Stimulated activated effector memory CD8-positive, alpha-beta T cell treated with anti-CD3 and anti-CD28 coated beads, Interleukin-12 subunit alpha, Interleukin-12 subunit beta, amount 100 ng/mL, for 72 hours (primary cell): ENCODE measurements around the gene PCYOX1L.

Source experiments
- ATAC-seq: fragments of 150-1000 bp; cut with Tn5 transposase; 2 replicates; pipeline ENCODE4 v1.10.0; 2021
- DNase-seq, 2 donors: peaks; one replicate each; pipeline ENCODE4 v3.0.0; 2021 to 2022; ENCODE audit warnings: low spot score in 2 of 2
- H3K27ac Mint-ChIP-seq: one replicate; pipeline ENCODE4 v1.8.0; 2022; ENCODE audit warnings: mild to moderate bottlenecking, mixed read lengths
- H3K36me3 Mint-ChIP-seq: one replicate; pipeline ENCODE4 v1.8.0; 2022; ENCODE audit warnings: mild to moderate bottlenecking, mixed read lengths
- H3K4me1 Mint-ChIP-seq: one replicate; pipeline ENCODE4 v1.8.0; 2022; ENCODE audit warnings: mixed read lengths
- H3K4me3 Mint-ChIP-seq: one replicate; pipeline ENCODE4 v1.8.0; 2022; ENCODE audit warnings: mild to moderate bottlenecking, mixed read lengths
- H3K9me3 Mint-ChIP-seq: one replicate; pipeline ENCODE4 v1.8.0; 2022; ENCODE audit warnings: mixed read lengths

PCYOX1L gene

DNA sequence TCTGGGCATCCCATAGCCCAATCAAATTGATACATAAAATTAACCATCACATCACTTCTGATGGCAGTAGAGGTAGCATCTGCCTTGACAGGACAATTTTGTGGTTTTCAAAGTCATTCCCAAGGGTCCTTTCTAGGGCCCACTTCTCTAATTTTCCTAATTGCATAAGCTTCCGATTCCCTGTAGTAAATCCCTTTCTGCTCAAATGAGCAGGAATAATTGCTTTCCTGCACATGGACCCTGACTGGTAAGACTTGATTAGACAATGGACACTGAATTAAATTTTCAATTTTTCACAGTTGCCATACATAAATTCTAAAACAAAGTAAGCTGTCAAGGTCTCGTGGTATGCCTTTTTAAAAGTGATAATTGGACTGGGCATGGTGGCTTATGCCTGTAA is 43.2 kb downstream of the PCYOX1L start:
- DNase-seq (no peak), ATAC-seq (no peak)
- Mint-ChIP-seq H3K36me3 (no peaks in the 10 kb centered on the region), H3K4me3 (no peak overlapping the region), H3K9me3 (no peaks in the 10 kb centered on the region), H3K27ac (no peak overlapping the region), H3K4me1 (no peaks in the 10 kb centered on the region)

- Mint-ChIP-seq H3K36me3 (no peaks in the 10 kb centered on the region), H3K4me1 (no peaks in the 10 kb centered on the region), H3K27ac (no peak overlapping the region), H3K4me3 (no peak overlapping the region), H3K9me3 (no peaks in the 10 kb centered on the region)
- DNase-seq (no peak), ATAC-seq (no peak)
Measured at GRCh38 chr5:149402291-149402690, 44.4 kb downstream of the PCYOX1L start.

- H3K27ac Mint-ChIP-seq = no peak overlapping the region
- ATAC-seq = no peak
Measured at GRCh38 chr5:149403923-149404745, 46.3 kb downstream of the PCYOX1L start.

GRCh38 chr5:149404746-149405549 is 47.1 kb downstream of the PCYOX1L start:
- no peak for ATAC-seq
- Mint-ChIP-seq H3K4me3 (no peak overlapping the region), H3K27ac (no peak overlapping the region), H3K9me3 (no peaks in the 10 kb centered on the region), H3K4me1 (no peaks in the 10 kb centered on the region), H3K36me3 (no peaks in the 10 kb centered on the region)
- DNase-seq = no peak

More at GRCh38 chr5:149403923-149404745, 46.3 kb downstream of the PCYOX1L start:
- DNase-seq = no peak
- Mint-ChIP-seq H3K9me3 (no peaks in the 10 kb centered on the region), H3K4me1 (no peaks in the 10 kb centered on the region), H3K4me3 (no peak overlapping the region), H3K36me3 (no peaks in the 10 kb centered on the region)

DNA sequence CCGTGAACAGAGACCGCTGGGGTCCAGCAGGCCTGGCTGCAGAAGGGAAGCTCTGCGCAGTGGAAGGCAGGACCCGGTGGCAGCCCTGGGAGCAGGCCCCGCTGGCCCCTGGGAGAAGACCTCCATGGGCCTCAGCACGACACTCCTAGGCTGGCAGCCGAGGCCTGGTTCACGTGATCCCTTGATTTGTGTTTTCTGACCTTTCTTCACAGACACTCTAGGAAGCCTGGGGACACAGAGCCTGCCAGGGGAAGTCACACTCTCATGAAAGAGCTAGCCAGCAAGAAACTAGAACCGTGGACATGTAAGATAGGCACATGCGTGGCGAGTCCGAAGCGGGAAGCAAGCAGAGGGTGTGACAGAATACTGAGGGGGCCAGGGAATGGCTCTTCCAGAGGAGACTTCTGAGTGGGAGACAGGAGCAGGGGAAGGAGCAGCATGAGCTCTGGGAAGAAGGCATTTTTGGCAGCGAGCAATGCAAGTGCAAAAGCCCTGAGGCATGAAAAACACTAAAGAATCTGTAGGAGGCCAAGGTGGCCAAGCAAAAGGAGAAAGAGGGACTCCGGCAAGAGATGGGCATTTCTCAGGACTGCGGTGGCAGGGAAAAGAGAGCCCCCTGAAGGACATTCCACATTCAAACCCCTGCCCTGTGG is 47.8 kb downstream of the PCYOX1L start:
- Mint-ChIP-seq H3K36me3 (no peaks in the 10 kb centered on the region), H3K4me1 (no peaks in the 10 kb centered on the region), H3K4me3 (no peak overlapping the region), H3K27ac (no peak overlapping the region), H3K9me3 (no peaks in the 10 kb centered on the region)
- DNase-seq (no peak), ATAC-seq (no peak)

DNA sequence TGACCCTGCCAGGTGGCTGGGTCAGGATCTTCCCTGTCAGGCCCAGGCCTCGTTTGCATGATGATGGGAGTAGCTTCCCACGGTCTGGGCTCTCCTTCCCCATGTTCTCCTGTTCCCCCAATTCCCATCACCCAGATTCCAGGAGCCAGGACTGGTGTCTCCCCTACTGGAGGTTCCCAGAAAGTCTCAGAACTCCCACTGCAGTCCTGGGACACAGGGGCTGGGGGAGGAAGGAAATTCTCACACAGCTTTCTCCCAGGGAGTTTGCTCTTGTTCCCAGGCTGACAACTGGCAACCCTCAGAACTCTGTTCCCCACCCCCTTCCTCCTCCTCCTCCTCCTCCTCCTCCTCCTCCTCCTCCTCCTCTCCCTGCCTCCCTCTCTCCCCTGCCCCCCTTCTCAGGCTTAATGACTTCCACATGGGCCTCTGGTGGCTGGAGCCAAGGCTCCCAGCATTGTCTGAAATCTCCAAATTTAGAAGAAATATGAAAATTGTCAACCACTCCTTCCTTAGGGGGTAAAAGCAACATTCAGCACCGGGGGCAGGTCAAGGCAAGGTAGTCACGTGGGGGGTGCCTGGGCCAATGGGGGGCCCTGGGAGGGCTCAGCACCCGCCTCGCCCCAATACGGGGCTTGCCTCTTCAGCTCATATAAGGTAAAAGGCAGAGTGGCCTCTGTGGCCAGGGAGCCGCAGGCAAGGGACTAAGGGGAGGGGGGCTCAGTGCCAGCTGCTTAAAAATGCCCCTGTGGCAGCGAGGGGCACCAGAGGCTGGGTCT is 48.5 kb downstream of the PCYOX1L start:
- H3K27ac Mint-ChIP-seq = no peak overlapping the region
- ATAC-seq (no peak), DNase-seq (no peak)
- no peaks in the 10 kb centered on the region for H3K36me3 Mint-ChIP-seq
- no peak overlapping the region for H3K4me3 Mint-ChIP-seq
- no peaks in the 10 kb centered on the region for H3K9me3 Mint-ChIP-seq
- H3K4me1 Mint-ChIP-seq = no peaks in the 10 kb centered on the region

- DNase-seq (no peak), ATAC-seq (no peak)
- Mint-ChIP-seq H3K4me1 (no peaks in the 10 kb centered on the region), H3K9me3 (no peaks in the 10 kb centered on the region), H3K27ac (no peak overlapping the region), H3K36me3 (no peaks in the 10 kb centered on the region), H3K4me3 (no peak overlapping the region)
Measured at GRCh38 chr5:149406979-149407306, 49.1 kb downstream of the PCYOX1L start.

DNA sequence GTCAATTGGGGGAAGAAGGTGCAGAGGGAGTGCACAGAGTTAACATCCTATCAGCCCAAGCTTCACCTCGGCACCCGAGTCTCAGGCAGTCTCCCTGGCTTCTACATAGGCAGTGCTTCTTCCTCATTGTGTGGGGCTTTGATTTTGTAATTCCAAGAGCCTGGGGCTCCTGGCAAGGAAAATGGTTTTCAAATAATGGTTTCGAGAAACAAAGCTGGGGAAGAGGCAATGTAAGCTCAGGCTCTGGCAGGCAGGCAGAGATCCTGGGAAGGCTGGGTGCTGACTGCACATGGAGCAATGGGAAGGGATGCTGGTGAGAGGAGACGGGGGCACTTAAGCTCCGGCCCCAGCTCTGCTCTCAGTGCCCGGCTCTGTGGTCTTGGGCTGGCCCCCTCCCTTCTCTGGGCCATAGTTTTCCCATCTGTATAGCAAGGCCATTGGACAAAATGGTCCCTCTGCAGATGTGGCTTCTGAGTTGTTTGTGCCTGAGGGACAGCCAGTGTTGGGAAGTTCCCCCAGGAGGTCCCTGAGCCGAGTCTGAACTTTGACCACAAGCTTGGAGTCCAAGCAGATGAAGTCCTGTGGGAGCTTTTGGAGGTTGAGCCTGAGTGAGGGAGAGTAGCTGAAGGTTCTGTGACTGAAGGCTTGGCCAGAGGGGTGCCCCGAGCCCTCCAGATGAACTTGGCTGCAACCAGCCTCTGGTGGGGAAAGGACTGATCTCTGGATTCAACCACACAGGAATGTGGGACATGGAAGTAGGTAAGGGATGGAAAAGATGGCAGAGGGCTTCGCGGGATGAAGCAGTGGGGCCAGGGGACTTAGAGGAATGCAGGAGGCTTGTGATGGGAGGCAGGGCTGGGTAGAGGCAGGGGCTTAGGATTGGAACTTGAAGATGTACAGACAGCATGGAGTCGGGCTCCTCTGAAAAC is 49.7 kb downstream of the PCYOX1L start:
- ATAC-seq = no peak
- H3K27ac Mint-ChIP-seq = peak overlapping the region; percentile 66
- no peak for DNase-seq
- H3K4me3 Mint-ChIP-seq = no peak overlapping the region
- H3K9me3 Mint-ChIP-seq = no peaks in the 10 kb centered on the region
- no peaks in the 10 kb centered on the region for H3K4me1 Mint-ChIP-seq
- H3K36me3 Mint-ChIP-seq = no peaks in the 10 kb centered on the region

- Mint-ChIP-seq H3K4me3 (no peak overlapping the region), H3K27ac (no peak overlapping the region), H3K9me3 (no peaks in the 10 kb centered on the region), H3K4me1 (no peaks in the 10 kb centered on the region), H3K36me3 (no peaks in the 10 kb centered on the region)
- ATAC-seq (no peak), DNase-seq (no peak)
Measured at GRCh38 chr5:149408252-149409099, 50.6 kb downstream of the PCYOX1L start.

DNA sequence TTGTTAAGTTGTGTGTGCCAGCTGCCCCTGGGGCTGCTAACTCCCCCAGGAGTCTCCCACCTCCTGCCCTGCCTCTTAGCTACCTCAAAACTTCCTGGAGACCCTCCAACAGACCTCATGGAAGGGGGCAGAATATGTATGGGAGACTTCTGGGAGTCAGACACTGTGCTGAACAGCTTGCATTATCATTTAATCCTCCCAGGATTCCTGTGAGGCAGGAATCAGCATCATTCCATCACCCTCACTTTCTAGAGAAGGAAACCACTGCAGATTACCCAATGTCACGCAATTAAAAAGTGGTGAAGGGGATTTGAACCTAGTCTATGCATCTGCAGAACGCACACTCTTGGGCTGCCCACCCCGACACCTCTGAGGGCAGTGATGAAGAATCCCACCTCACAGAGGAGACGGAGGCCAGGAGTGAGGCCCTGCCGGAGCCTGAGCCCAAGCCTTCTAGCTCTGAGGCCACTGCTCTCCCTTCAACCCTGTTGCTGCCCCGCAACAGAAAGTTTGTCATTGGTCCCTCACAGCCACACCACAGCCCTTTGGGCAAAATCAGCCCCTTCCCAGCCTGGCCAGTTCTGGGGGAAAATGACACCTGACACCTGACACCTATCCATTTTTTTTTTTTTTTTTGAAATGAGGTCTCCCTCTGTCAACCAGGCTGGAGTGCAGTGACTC is 51.6 kb downstream of the PCYOX1L start:
- DNase-seq = no peak
- Mint-ChIP-seq H3K27ac (no peak overlapping the region), H3K9me3 (no peaks in the 10 kb centered on the region), H3K36me3 (no peaks in the 10 kb centered on the region), H3K4me1 (no peaks in the 10 kb centered on the region), H3K4me3 (no peak overlapping the region)
- ATAC-seq = no peak

DNA sequence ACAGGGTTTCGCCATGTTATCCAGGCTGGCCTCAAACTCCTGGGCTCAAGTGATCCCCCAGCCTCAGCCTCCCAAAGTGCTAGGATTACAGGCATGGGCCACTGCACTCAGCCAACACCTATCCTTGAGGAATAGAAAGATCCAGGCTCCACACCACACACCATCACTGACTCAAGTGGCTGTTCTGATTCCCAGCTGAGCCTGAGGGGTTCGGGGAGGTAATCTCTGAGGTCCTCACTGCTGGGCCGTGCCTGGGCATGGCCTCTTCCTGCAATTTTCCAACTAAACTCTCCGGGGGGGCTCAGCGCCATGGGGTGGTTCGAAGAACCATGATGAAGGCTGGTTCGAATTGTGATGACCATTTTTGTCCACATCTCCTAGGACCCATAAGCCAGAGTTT is 52.2 kb downstream of the PCYOX1L start:
- H3K9me3 Mint-ChIP-seq = no peaks in the 10 kb centered on the region
- H3K4me3 Mint-ChIP-seq = no peak overlapping the region
- H3K4me1 Mint-ChIP-seq = no peaks in the 10 kb centered on the region
- no peaks in the 10 kb centered on the region for H3K36me3 Mint-ChIP-seq
- no peak for ATAC-seq
- DNase-seq = no peak
- no peak overlapping the region for H3K27ac Mint-ChIP-seq

GRCh38 chr5:149410721-149411432 is 53.0 kb downstream of the PCYOX1L start:
- no peaks in the 10 kb centered on the region for H3K36me3 Mint-ChIP-seq
- no peaks in the 10 kb centered on the region for H3K4me1 Mint-ChIP-seq
- DNase-seq = no peak
- no peak for ATAC-seq
- H3K27ac Mint-ChIP-seq = no peak overlapping the region
- H3K9me3 Mint-ChIP-seq = no peaks in the 10 kb centered on the region
- H3K4me3 Mint-ChIP-seq = no peak overlapping the region
